H1 (cell line): ENCODE results near the gene FMN2. TPM values are rescaled to one million over a fixed set of nuclear protein-coding genes. Genes with fewer than 3 reads are reported as not detected.

Experiments used
- CTCF ChIA-PET: fragments of 300-600 bp; sonication (Branson Sonifier 250); formaldehyde crosslinking; loops from one replicate; lab custom pipeline; 2021; ENCODE audit not compliant: partially characterized antibody; lab: Charles Lee
- POLR2A ChIA-PET: fragments of 300-600 bp; sonication (Branson Sonifier 250); formaldehyde crosslinking; loops from one replicate; lab custom pipeline; 2021; ENCODE audit warnings: inconsistent platforms; ENCODE audit not compliant: partially characterized antibody; lab: Charles Lee
- DNase-seq, 2 experiments: peaks; one replicate each; pipeline versions ENCODE4 v3.0.0 to v3.0.0-alpha.2; 2010 to 2022; ENCODE audit warnings: low spot score in 2 of 2, low read depth in 1 of 2, mixed read lengths in 1 of 2
- FAIRE-seq: peaks from 2 replicates; lab custom pipeline; 2011; peaks lifted over from hg19 to GRCh38; lab: Jason Lieb, UNC
- H2AFZ ChIP-seq: 2 replicates; pipeline ENCODE4 v1.8.1; 2012; ENCODE audit warnings: low read length, inconsistent platforms
- H2AK5ac ChIP-seq: 2 replicates; pipeline ENCODE4 v1.6.1; 2013; ENCODE audit warnings: low read depth, low read length
- H2BK120ac ChIP-seq: replicated peaks from 2 replicates; pipeline ENCODE3; 2013; ENCODE audit warnings: low read depth, low read length, inconsistent platforms
- H2BK12ac ChIP-seq: 2 replicates; pipeline ENCODE4 v1.6.1; 2013; ENCODE audit warnings: low read depth, low read length
- H2BK15ac ChIP-seq: 2 replicates; pipeline ENCODE4 v1.6.1; 2013; ENCODE audit warnings: low read length
- H2BK20ac ChIP-seq: 2 replicates; pipeline ENCODE4 v1.6.1; 2013; ENCODE audit warnings: low read length
- H2BK5ac ChIP-seq: 2 replicates; pipeline ENCODE4 v1.6.1; 2013; ENCODE audit warnings: low read depth, low read length
- H3K14ac ChIP-seq: 2 replicates; pipeline ENCODE4 v1.6.1; 2013; ENCODE audit warnings: inconsistent platforms; ENCODE audit not compliant: insufficient read length
- H3K18ac ChIP-seq: 2 replicates; pipeline ENCODE4 v1.6.1; 2013; ENCODE audit warnings: low read length; ENCODE audit errors: extremely low read depth
- H3K23ac ChIP-seq: 2 replicates; pipeline ENCODE4 v1.6.1; 2013; ENCODE audit warnings: inconsistent platforms; ENCODE audit not compliant: insufficient read length
- H3K23me2 ChIP-seq: 2 replicates; pipeline ENCODE4 v1.6.1; 2013; ENCODE audit warnings: low read depth, low read length
- H3K27ac ChIP-seq: 2 replicates; pipeline ENCODE4 v1.6.1; 2011; ENCODE audit warnings: low read depth, low read length, inconsistent platforms
- H3K27me3 ChIP-seq, 4 experiments: replicated peaks in 1 of 4; 1 replicate in 1 of 4; 2 replicates in 3 of 4; pipeline versions ENCODE4 v1.6.1 to v1.8.1; 2011 to 2013; ENCODE audit warnings: low read length in 3 of 4, mild to moderate bottlenecking in 3 of 4, inconsistent platforms in 2 of 4, mixed read lengths in 2 of 4, moderate library complexity in 1 of 4; ENCODE audit not compliant: control insufficient read depth in 3 of 4, insufficient read depth in 3 of 4; ENCODE audit errors: extremely low read depth in 1 of 4
- H3K36me3 ChIP-seq, 4 experiments: 2 replicates each; pipeline versions ENCODE4 v1.6.1 to v1.8.1; 2011 to 2013; ENCODE audit warnings: mild to moderate bottlenecking in 4 of 4, low read length in 3 of 4, moderate library complexity in 2 of 4, control low read depth in 1 of 4, inconsistent platforms in 1 of 4; ENCODE audit not compliant: insufficient read depth in 4 of 4, control insufficient read depth in 2 of 4
- H3K4ac ChIP-seq: replicated peaks from 2 replicates; pipeline ENCODE3; 2013; ENCODE audit warnings: low read length, low read depth, mixed read lengths, inconsistent platforms; ENCODE audit not compliant: insufficient read length
- H3K4me1 ChIP-seq, 4 experiments: replicated peaks in 1 of 4; 1 replicate in 1 of 4; 2 replicates in 3 of 4; pipeline versions ENCODE4 v1.6.1 to v1.8.1; 2011 to 2013; ENCODE audit warnings: low read length in 3 of 4, inconsistent platforms in 2 of 4, mixed read lengths in 1 of 4; ENCODE audit not compliant: insufficient read depth in 4 of 4, control insufficient read depth in 3 of 4
- H3K4me2 ChIP-seq, 2 experiments: 2 replicates each; pipeline versions ENCODE4 v1.6.1 to v1.8.1; 2011 to 2013; ENCODE audit warnings: low read depth in 2 of 2, low read length in 2 of 2, control low read depth in 1 of 2, inconsistent platforms in 1 of 2, mild to moderate bottlenecking in 1 of 2; ENCODE audit not compliant: insufficient read depth in 1 of 2
- H3K4me3 ChIP-seq, 4 experiments: fragments of 200-600, 300-600 bp in 1 of 4; sonication (generic), shearing (Covaris generic), sonication (Bioruptor Twin) in 1 of 4; 2 replicates each; pipeline versions ENCODE4 v1.5.1 to v1.8.1; 2011 to 2016; ENCODE audit warnings: low read length in 4 of 4, low read depth in 3 of 4, control low read depth in 2 of 4, inconsistent platforms in 2 of 4, mild to moderate bottlenecking in 2 of 4, mixed read lengths in 1 of 4, moderate library complexity in 1 of 4; ENCODE audit not compliant: insufficient read depth in 2 of 4; ENCODE audit errors: extremely low read depth in 1 of 4
- H3K56ac ChIP-seq: replicated peaks from 2 replicates; pipeline ENCODE3; 2013; ENCODE audit warnings: low read depth, mild to moderate bottlenecking, mixed read lengths, low read length, inconsistent platforms; ENCODE audit not compliant: insufficient read length
- H3K79me1 ChIP-seq: 2 replicates; pipeline ENCODE4 v1.6.1; 2013; ENCODE audit warnings: low read depth, low read length, control low read depth
- H3K79me2 ChIP-seq, 2 experiments: 2 replicates each; pipeline versions ENCODE4 v1.6.1 to v1.8.1; 2012 to 2013; ENCODE audit warnings: low read length in 2 of 2, mild to moderate bottlenecking in 2 of 2, inconsistent platforms in 1 of 2; ENCODE audit not compliant: insufficient read depth in 2 of 2, control insufficient read depth in 1 of 2
- H3K9ac ChIP-seq, 4 experiments: replicated peaks in 1 of 4; 1 replicate in 1 of 4; 2 replicates in 3 of 4; pipeline versions ENCODE4 v1.6.1 to v1.8.1; 2011 to 2013; ENCODE audit warnings: low read depth in 3 of 4, low read length in 3 of 4, control low read depth in 2 of 4, mild to moderate bottlenecking in 2 of 4, moderate library complexity in 2 of 4, inconsistent platforms in 1 of 4; ENCODE audit errors: extremely low read depth in 1 of 4
- H3K9me3 ChIP-seq, 2 experiments: 2 replicates each; pipeline versions ENCODE4 v1.6.1 to v1.8.1; 2012 to 2013; ENCODE audit warnings: mild to moderate bottlenecking in 2 of 2, moderate library complexity in 2 of 2, control low read depth in 1 of 2, inconsistent platforms in 1 of 2, low read depth in 1 of 2, low read length in 1 of 2, mixed read lengths in 1 of 2; ENCODE audit not compliant: insufficient read depth in 2 of 2
- H4K20me1 ChIP-seq, 2 experiments: replicated peaks in 1 of 2; 2 replicates each; pipeline versions ENCODE3 to v1.8.1; 2011 to 2013; ENCODE audit warnings: inconsistent platforms in 2 of 2, low read length in 2 of 2, mild to moderate bottlenecking in 1 of 2; ENCODE audit not compliant: insufficient read depth in 2 of 2, control insufficient read depth in 1 of 2
- H4K5ac ChIP-seq: 2 replicates; pipeline ENCODE4 v1.6.1; 2013; ENCODE audit warnings: low read length, low read depth, mixed read lengths, inconsistent platforms; ENCODE audit not compliant: insufficient read length
- H4K8ac ChIP-seq: 2 replicates; pipeline ENCODE4 v1.8.0; 2013; ENCODE audit warnings: mild to moderate bottlenecking, moderate library complexity, low read length, inconsistent platforms; ENCODE audit not compliant: insufficient read depth; ENCODE audit errors: extremely low read depth
- H4K91ac ChIP-seq: replicated peaks from 2 replicates; pipeline ENCODE3; 2013; ENCODE audit warnings: low read length, mixed read lengths, inconsistent platforms; ENCODE audit not compliant: insufficient read length
- E2F6 ChIP-seq: IDR thresholded peaks from 2 replicates; pipeline ENCODE4 v1.6.1; 2012; ENCODE audit warnings: inconsistent platforms
- EP300 ChIP-seq, 2 experiments: IDR thresholded peaks; 1 replicate in 1 of 2; 2 replicates in 1 of 2; pipeline ENCODE4 v1.6.1; 2011 to 2012; ENCODE audit warnings: low read depth in 2 of 2, low read length in 2 of 2, mild to moderate bottlenecking in 2 of 2, borderline replicate concordance in 1 of 2, inconsistent platforms in 1 of 2, moderate library complexity in 1 of 2
- SP1 ChIP-seq: IDR thresholded peaks from 2 replicates; pipeline ENCODE4 v1.6.1; 2011; ENCODE audit warnings: low read depth, low read length
- SUZ12 ChIP-seq: fragments of 200-600 bp; sonication (generic); IDR thresholded peaks from 2 replicates; pipeline ENCODE4 v1.6.1; 2012; ENCODE audit warnings: mild to moderate bottlenecking, inconsistent platforms, low read length, moderate library complexity, mixed read lengths
- WGBS, 2 experiments: shearing (Covaris generic) in 1 of 2; methylation state at CpG; one replicate each; pipeline versions ENCODE4 v1.1.6 to v1.1.7; 2013 to 2015; ENCODE audit warnings: low lambda C conversion rate in 2 of 2, mixed read lengths in 2 of 2, inconsistent platforms in 1 of 2, low coverage in 1 of 2, missing lambda C conversion rate in 1 of 2; ENCODE audit not compliant: insufficient replicate concordance in 2 of 2, insufficient coverage in 1 of 2, insufficient read length in 1 of 2; ENCODE audit errors: extremely low coverage in 1 of 2, missing lambda C conversion rate in 1 of 2; 5-methylcytosine and 5-hydroxymethylcytosine counted together
- polyA plus RNA-seq, 7 experiments: library from polyadenylated mRNA; depleted of rRNA in 3 of 7; stranded (reverse) in 5 of 7; unstranded in 2 of 7; fragments of >200 nt in 5 of 7; fragments of 200-250 nt in 2 of 7; gene quantifications; 1 replicate in 5 of 7; 2 replicates in 1 of 7; 4 replicates in 1 of 7; pipeline versions ENCODE4 v1.2.1 to v1.2.3, GENCODE V29; 2011 to 2013; ENCODE audit warnings: missing spikeins in 2 of 7, mixed read lengths in 2 of 7
- total RNA-seq: library from RNA; stranded (reverse); fragmentation: NEBNext Ultra II Directional; extraction: Animal tissue kit (Norgen Biotek cat#: 25700); gene quantifications from 2 replicates; pipeline ENCODE4 v1.2.1, GENCODE V29; 2021

FMN2 gene
- total and polyA plus RNA-seq, 2 of the 8 experiments (the other 6 are each of a cell fraction or from before 2014, with no cell fraction given) = 0.83 to 2.0 TPM

GRCh38 chr1:240385551-240385950, 293.9 kb downstream of the FMN2 start:
- H3K4me2 ChIP-seq = no peak overlapping the region
- POLR2A ChIA-PET = no interaction called here
- H3K27me3 ChIP-seq = no peaks in the 10 kb centered on the region

More at GRCh38 chr1:240385551-240385950, 293.9 kb downstream of the FMN2 start:
- Histone ChIP-seq H2BK12ac (no peak overlapping the region), H3K56ac (no peak overlapping the region), H3K4me3 (no peak overlapping the region), H2BK15ac (no peak overlapping the region), H3K36me3 (no peaks in the 10 kb centered on the region; a peak in 1 of 8 replicates), H2BK120ac (no peak overlapping the region), H3K4ac (no peak overlapping the region), H3K27ac (no peak overlapping the region), H3K79me2 (no peaks in the 10 kb centered on the region), H3K79me1 (no peaks in the 10 kb centered on the region), H3K9me3 (peaks cover 9 to 12% of the 10 kb centered on the region in 2 experiments; a peak in 3 of 4 replicates), H4K91ac (no peak overlapping the region), H2AFZ (no peak overlapping the region), H3K23me2 (no peaks in the 10 kb centered on the region), H4K20me1 (no peaks in the 10 kb centered on the region), H3K14ac (no peak overlapping the region), H3K4me1 (no peaks in the 10 kb centered on the region; a peak in 1 of 7 replicates), H4K8ac (no peak overlapping the region), H3K9ac (no peak overlapping the region), H2AK5ac (no peak overlapping the region), H3K23ac (no peak overlapping the region), H3K18ac (no peak overlapping the region), H2BK20ac (no peak overlapping the region), H2BK5ac (no peak overlapping the region), H4K5ac (no peak overlapping the region)
- CTCF ChIA-PET = no interaction called here
- no peak for DNase-seq
- no peak for FAIRE-seq
- WGBS, 2 experiments = 96% methylated on average over 5 of the region's 5 CpGs; no CpG with 5 or more reads in 1 of the 2 experiments
- no peak for TF ChIP-seq E2F6
- TF ChIP-seq SP1 = no peak
- TF ChIP-seq EP300 (IDR thresholded peaks at IDR 0.05; ENCODE audit: borderline replicate concordance in 1 of 2, low read depth in 2 of 2, low read length in 2 of 2) = no peak
- no peak for TF ChIP-seq SUZ12
